CD1c-positive myeloid dendritic cell (primary cell): ENCODE measurements around the gene TUBGCP3.
A peak's percentile ranks its signal among the peaks of the same experiment; 100 is the strongest.

Experiments used
- DNase-seq: peaks from one replicate; pipeline ENCODE4 v3.0.0-alpha.2; 2016; ENCODE audit errors: extremely low spot score

TUBGCP3 gene

DNA sequence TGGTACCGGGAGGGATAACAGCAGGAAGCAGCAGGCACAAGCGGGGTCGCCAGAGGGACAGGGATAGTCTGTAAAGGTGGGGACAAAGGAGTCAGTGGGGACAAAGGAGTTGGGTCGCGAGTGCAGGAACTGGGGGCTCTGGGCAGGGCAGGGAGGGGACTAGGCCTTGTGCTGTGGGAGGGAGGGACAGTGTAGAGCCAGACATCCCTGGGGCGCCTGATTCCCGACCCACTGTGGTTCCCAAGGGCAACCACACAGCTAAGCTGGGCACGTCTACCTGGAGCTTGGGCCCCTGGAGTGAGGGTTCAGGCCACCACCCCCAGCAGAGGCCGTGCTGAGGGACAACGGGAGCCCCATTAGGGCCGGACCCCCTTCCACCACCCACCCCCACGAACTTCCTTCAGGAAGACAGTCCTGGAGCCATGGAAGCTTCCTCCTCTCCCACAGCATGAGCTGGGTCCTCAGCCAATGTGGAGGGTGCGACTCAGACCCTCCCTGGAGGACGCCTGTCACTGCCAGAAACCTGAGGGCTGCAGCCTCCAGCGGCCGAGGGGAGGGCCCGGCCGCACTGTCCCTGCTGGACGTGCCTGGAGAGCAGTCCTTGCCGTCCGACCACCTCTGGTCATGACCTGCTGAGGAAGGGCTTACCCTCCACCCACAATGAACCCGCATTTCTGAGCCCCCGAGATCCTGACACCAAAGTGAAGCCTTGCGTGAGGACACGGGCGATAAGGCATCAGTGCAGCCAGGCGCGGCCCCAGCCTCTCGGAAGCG is 133.9 kb downstream of the TUBGCP3 start:
- DNase-seq: no peak

DNA sequence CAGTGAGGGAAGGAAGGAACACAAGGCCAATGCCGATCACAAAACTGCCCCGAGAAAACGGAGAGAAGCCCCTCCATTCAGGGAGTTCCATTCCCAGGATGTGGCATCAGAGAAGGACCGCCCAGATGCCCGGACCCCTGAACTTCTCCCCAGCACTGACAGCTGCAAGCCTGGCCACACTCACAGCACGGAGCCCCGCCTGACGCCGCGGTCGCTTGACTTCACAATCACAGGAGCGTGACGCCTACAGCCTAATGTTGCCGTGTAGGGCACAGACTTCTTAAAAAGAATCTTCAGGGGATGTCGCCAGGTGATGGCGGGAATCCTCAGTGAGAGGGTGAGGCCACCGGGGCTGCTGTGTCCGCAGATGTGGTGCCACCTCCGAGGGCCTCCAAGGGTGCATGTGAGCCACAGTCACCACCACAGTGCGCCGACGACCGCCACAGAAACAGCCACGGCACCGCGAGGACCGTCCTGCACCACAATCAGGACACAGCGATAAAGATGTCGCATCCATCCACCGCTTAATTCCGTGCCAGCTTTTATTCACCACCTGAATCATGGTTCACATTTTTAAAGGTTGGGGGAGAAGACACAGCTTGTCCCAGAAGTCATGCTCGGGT is 134.6 kb downstream of the TUBGCP3 start:
- DNase-seq: no peak

DNA sequence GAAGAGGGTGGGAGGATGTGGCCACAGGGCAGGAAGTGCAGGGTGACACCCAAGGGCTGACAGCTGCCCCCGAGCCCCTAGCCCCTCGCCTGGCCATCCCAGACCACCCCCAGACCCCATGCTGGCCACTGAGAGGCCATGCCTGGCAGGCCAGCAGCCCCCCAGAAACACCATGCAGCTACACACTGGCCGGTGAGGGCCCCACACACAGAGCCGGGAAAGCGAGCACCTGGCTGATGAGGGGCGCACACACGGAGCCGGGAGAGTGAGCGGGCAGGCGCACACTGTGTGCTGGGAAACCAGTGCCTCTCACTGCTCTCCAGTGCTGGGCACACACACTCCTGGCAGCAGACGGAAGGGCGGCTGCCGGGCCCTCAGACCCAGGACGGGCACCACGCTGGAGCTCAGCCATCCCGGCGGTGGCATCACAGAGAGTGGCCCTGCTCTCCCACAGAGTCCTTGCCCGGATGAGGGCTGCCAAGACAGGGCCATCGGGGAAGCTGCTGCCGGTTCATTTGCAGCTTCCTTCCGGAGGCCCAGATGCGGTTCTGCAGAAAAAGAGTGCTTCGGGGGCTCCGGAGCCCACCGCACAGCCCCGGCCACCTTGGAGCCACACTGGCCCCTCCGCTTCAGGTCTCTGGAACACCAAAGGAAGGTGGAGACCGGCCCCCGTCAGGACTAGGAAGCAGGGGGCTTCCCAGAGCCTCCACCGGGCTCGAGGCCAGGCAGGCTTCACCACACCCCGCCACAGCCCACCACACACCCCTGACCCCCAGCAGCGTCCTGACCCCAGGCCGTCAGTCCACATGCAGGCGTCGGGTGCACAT is 135.4 kb downstream of the TUBGCP3 start:
- DNase-seq: no peak

DNA sequence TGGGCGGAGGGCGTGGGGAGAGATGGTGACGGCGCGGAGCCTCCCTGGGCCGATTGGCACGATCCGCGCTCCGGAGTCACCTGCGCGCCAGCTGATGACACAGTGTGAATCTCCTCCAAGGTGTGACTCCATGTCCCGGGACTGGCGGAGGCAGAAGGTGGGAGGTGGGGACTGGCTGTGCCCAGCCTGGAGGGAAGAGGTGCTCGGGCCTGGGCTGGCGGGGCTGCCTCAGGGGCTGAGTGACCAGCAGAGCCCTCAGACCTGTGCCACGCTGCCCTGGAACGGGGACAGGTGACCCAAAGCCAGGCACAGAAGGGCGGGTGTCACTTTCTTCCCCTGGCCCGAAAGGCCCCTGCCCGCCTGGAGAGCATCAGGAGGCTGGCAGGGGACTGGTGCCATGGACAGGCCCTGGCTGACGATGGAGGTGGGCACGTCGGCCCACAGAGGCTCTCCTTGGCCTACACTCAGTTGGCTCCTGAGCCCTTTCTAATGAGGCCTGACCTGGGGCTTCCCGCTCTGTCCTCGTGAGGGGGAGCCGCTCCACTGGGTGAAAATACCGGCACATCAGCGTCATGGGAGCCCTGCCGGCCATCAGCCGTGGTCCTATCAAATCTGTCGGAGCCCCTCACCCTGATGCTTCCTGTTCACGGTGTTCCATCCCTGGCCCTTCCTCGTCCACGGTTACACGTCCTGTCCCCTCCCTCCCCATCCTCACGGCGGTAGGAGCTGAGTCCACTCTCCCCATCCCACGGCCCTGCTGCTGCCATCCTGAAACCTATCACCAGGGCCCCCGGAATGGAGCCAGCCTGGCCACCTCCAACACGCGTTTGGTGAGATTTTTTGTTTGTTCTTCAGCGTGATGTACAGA is 136.2 kb downstream of the TUBGCP3 start:
- no peak for DNase-seq

DNA sequence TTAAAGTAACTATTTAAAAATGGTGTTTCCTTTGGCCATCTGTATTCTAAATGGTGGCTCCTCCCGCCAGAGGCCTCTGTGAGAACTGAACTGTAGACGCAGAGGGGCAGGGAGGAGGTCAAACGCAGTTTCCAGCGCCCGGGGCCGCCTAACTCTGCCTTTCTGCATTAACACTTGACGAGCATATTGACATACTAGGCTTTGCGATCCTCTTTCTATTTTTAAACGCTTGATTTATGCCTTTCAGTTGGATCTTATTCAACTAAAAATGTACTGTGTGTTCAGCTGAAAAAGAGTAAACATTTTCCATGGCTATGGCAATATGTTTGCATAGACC is 137.1 kb downstream of the TUBGCP3 start:
- DNase-seq: no peak

DNA sequence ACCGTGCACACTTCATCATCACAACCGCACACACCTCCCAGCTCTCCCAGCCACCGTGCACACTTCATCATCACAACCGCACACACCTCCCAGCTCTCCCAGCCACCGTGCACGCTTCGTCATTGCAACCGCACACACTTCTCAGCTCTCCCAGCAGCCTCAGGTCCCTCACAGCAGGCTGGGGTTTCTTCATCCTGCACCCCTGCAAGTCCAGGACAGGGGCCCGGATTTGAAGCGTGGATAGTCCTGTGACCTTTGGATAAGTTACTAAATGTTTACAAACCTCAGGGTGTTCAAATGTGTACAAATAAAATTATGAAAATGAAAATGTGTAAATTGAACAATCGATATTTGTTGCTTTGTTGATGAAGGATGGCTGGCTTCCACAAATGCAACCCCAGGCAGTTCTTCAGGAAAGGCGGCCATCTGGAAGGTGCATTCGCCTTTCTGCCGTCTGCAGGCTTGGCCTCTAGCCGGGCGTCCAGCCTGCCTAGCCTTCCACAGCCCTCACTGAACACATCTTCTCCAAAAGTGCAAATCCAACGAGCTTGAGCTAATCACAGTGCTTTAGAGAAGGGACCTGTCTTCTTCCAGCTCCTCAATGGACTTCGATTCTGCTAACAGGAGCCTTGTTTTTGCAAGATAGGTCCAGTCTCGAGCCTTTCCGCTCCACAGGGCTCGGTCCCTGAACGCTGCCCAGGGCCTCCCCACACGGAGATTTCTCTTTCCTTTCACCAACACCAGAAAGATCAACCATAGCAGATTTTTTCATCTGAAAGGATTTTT is 137.6 kb downstream of the TUBGCP3 start:
- DNase-seq: no peak

DNA sequence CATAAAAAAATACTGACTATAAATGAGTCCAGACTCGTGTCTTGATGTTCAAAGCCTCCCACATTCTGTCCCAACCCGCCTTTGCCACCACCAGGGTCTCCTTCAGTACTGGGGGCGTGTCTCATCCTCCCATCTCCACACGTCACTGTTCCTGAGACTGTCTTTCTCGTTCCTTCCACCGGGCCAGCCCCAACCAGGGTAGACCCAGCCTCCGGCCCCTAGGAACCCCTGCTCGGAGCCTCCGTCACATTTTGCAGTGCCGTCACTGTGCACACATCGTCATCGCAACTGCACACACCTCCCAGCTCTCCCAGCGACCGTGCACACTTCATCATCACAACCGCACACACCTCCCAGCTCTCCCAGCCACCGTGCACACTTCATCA is 138.4 kb downstream of the TUBGCP3 start:
- no peak for DNase-seq

DNA sequence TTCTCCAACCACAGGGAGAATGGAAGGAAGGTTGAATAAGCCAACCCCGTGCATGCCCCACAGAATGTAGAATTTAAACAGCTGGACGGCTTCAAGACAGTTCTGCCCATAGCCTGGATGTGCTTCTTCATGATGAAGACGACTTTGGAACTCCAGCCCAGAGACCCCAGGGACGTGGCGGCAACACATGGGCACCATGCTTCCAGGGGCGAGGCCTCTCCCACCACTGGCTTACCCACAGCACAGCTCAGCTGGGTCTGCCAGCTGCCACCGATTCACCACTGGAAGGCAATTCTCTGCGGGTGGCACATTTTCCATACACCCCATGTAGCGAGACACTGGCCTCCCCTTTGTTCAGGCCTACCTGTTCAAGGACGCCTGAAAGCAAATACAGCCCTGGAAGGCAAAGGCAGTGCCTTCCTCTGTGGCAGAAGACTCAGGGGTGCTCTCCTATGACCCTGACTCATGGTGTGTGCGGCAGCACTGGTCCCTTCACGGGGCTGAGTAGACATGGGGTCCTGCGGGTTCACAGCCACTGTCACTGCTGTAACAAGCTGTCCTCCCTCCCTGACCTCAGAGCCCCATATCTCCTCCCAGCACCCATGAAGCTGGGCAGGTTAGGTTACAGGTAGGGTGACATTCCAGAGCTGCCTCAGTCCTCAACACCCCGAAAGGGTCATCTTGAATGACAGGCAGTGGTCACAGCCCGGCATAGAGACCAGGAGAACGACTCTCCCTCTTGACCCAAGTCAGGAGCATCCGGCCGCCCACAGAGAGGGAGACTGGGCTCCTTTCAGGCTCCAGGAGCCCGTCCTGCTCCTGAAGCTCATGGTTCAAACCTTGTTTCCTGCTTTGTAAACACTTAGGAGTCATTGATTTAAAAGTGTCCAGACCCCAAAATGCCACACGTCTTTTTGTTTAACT is 139.1 kb downstream of the TUBGCP3 start:
- no peak for DNase-seq

DNA sequence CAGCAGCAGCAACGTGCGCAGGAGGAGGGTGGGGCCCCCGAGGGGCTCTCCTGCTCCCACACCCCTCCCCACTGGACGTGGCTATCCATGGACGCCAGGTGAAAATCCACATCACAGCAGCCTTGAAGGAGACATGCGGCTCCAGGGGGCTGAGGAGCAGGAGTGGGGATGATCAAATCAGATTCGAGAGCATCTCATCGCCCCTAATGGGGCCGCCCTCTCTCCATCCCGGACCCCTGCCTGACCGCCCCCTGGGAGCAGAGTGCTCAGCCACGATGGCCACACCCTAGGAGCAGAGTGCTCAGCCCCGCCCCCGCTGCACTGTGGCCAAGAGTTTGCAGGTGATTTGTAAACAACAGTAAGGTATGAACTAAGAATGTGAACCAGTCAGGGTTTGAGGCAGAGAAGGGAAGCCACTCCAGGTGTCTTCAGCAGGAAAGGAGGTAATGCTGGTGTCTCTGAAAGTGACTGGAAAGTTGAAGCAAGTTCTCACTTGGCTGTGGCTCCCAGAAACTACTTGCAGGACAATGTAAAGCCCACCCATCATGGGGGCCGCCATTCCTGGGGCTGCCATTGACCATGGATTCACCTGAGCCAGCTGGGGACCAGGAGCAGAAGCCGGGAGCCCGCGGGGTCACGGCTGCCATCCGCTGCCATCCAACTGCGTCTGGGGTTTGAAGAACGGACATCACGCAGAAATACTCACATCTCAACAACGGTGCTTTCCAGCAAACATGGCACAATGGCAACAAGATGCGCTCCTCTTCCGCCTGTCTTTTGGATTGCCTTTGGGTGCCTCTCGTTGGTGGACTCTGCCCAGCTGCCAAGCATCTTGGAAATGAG is 140.0 kb downstream of the TUBGCP3 start:
- DNase-seq: no peak

DNA sequence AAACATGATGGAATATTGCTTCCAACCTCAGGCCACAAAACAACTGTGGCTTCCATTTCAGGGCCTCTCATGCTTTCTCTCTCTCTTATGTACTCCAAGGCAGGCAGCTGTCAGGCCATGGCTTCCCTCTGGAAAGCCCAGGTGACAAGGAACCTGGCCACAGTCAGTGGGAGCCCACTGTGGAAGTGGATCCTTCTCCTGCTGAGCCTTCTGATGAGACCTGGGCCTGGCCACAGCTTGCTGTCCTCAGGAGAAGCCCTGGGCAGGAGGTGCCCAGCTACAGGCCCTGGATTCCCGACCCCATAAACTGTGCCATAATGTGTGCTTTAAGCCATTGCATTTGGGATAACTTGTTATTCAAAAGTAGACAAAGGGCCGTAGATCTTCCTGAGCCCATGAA is 140.6 kb downstream of the TUBGCP3 start:
- no peak for DNase-seq

DNA sequence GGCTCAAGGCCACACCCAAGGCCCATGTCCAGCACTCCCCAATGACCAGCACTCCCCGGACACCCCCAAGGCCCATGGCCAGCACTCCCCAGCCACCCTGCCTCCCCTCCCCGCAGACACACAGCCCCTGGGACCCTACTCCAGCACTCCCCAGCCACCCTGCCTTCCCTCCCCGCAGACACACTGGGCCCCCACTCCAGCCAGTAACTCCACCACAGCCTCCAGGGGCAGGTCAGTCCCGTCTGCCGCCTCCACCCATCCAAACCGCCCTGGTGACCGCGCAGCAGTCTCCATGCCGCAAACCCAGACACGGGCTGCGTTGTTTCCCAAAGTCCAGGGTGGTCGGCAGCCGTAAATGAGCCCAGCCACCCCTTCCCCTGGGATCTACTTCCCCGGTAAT is 141.1 kb downstream of the TUBGCP3 start:
- DNase-seq: no peak

DNA sequence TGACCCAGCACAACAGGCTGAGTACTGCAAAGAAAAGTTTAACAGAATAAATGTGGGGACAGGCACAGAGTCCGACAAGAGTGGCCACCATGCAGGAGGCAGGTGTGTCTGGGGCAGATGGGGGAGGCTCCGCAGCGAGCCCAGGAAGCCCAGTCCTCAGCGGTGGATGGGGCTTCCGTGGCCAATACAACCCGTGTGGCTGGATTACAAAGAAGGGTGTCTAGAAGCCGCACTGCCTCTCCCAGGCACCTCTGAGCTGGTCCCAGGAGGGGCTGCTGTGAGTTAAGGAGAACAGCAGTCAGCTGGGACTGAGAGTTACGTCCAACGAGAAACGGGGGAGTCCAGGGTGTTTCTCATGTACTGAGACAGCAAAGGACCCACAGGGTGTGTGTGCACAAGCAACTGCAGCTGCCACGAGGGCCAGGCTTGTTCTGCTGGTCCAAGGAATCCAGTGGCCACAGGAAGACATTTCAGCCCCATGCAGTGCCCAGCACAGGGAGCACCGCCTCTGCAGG is 141.5 kb downstream of the TUBGCP3 start:
- DNase-seq: no peak

DNA sequence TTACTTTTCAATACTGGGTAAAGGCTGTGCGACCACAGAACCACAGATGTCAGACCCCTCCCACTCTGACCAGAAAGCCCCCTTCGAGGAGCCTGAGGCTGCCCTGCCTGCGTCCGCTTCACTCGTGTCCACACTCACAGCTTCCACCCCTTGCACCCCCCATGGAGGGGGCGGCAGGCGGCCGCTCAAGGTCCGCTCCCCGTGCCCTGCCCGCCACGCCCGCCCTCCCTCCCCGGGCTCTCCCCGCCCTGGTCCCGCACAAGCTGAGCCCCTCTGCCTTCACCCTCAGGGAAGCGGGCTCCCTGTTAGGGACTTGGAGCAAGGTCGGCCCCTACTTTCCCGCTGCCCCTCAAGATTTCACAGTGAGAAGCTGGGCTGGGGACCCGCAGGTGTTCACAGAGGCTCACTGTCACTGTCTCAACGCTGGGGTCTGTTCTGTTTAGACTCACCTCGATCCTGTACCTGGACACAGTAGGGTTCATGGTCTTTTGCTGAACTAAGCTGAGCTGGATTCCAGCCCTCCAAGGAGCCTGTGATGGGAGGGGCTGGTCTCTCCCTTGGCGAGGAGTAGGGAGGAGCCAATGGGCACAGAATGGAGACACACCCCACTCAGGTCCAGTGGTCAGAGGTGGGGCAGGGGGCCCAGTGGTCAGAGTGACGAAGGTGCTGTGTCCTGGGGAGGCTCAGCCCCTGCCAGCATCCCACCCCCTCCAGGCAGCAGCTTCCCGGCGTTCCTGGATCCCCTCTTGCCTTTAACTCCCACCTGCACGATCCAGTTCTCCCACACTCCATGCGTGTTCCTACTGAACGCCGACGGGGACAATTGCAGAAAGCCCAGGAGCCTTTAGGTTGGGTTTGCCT is 142.3 kb downstream of the TUBGCP3 start:
- DNase-seq: no peak

DNA sequence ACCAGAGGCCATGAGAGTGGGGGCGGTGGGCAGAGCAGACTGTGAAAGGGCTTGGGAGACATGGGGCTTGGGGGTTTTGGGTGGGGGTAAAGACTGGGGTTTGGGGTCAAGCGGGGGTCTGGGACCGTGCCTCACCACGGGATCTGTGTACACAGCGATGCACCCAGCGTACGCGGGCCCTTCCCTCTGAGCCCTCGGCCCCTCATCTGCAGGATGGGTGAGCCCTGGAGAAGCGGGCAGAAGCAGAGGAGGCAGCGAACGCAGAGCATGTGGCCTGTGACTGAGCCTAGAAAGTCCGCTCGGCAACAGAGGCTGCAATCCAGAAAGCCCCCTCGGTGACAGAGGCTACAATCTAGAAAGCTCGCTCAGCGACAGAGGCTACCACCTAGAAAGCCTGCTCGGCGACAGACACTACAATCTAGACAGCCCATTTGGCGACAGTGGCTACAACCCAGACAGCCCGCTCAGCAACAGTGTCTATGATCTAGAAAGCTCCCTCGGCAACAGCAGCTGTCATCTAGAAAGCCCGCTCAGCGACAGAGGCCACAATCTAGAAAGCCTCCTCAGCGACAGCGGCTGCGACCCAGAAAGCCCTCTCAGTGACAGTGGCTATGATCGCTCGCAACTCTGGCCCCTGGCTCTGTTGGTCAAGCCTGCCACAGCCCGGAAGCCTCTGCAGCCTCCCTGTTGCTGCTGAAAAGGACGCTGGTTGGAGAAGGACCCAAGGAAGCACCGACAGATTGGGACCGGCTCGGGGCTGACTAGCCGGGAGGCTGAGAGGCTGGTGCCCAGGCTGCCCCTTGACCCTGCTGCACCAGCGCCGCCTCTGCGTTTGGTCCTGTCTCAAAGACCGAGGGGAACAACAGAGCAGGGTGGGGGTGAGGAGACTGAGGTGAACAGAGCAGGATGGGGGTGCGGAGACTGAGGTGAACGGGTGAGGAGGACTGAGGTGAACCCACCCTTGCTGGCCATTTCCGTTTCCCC is 143.2 kb downstream of the TUBGCP3 start:
- no peak for DNase-seq

DNA sequence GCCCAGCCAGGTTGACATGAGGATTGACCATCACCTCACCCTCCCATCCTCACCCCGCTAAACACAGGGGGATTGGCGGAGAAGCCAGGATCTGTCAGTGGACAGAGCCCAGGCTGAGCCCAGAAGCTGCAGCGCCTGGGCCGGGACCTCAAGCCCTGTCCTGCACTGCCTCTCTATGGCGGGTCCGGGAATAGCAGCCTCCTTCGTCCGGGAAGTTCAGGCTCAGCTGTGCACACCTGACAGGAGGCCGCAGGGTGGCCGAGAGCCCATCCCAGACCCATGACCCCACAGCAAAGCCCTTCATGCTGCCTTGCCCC is 144.0 kb downstream of the TUBGCP3 start:
- DNase-seq: peak; percentile 48

DNA sequence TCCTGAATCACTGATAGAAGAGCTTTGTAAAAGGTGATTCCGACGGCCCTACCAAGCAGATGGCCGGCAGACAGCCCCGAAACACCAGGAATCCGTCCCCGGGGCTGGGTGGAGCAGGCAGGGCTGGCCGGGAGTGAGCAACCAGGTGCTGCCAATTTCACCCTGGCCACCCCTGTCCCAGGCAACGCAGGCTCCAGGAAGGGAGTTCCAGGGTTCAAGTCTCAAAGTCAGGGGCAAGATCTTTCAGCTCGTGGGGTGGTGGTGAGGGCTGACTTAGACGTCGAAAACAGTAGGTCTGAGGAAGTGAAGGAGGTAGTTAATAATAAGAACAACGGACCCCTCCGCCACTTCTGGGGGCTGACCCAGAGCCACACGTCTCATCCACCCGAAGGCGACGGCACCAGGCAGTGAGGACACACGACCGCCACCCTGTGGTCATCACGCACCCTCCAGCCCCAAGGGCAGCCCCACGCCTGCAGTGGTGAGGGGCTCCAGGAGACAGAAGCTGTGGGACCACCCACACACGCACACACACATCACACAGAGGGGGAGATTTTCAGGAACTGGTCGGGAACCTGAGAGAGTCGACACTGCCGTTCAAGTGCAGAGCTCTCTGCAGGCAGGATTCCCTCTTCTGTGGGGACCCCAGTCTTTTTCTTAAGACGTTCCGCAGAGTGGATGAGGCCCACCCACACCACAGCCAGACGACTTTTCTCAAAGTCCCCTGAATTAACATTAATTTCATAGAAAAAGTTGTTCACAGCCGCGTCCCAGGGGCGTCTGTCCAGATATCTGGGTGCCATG is 144.6 kb downstream of the TUBGCP3 start:
- DNase-seq: no peak
